Breast epithelium (tissue), 4 donors: ENCODE data around the gene ARHGAP10. TPM values are rescaled to one million over a fixed set of nuclear protein-coding genes. Genes with fewer than 3 reads are reported as not detected.
A peak's percentile ranks its signal among the peaks of the same experiment; 100 is the strongest.

Experiments
- DNase-seq, 2 donors: peaks; one replicate each; pipeline ENCODE4 v3.0.0-alpha.2; 2019; ENCODE audit warnings: low spot score in 2 of 2
- H3K27ac ChIP-seq, 2 donors: fragments of 200-600 bp; sonication (generic) in 1 of 2; one replicate each; pipeline ENCODE4 v1.5.1; 2016 to 2019; ENCODE audit warnings: mild to moderate bottlenecking in 1 of 2
- H3K27me3 ChIP-seq, 2 donors: fragments of 200-600 bp; sonication (generic) in 1 of 2; one replicate each; pipeline versions ENCODE4 v1.5.1 to v1.6.0; 2017 to 2019; ENCODE audit warnings: control low read depth in 1 of 2, mild to moderate bottlenecking in 1 of 2
- H3K36me3 ChIP-seq: fragments of 200-600 bp; one replicate; pipeline ENCODE4 v1.5.1; 2019
- H3K4me1 ChIP-seq, 2 donors: fragments of 200-600 bp; sonication (generic); one replicate each; pipeline ENCODE4 v1.5.1; 2016 to 2019; ENCODE audit warnings: control low read depth in 1 of 2
- H3K4me3 ChIP-seq, 3 donors: fragments of 200-600 bp; sonication (generic); 1 replicate in 2 of 3; 2 replicates in 1 of 3; pipeline ENCODE4 v1.5.1; 2016 to 2019; ENCODE audit warnings: mild to moderate bottlenecking in 3 of 3, moderate library complexity in 2 of 3
- H3K9me3 ChIP-seq, 2 donors: fragments of 200-600 bp; sonication (generic) in 1 of 2; one replicate each; pipeline ENCODE4 v1.5.1; 2016 to 2019; ENCODE audit warnings: control low read depth in 1 of 2
- CTCF ChIP-seq, 3 donors: fragments of 450-650 bp; IDR thresholded peaks; one replicate each; pipeline ENCODE4 v1.5.1; 2016 to 2017; ENCODE audit warnings: antibody characterized with exemption in 3 of 3, mild to moderate bottlenecking in 3 of 3, moderate library complexity in 3 of 3
- POLR2A ChIP-seq: fragments of 450-650 bp; IDR thresholded peaks from one replicate; pipeline ENCODE4 v1.6.1; 2016; ENCODE audit warnings: antibody characterized with exemption, mild to moderate bottlenecking, moderate library complexity
- POLR2AphosphoS5 ChIP-seq, 3 donors: sonication (generic); formaldehyde crosslinking; IDR thresholded peaks; one replicate each; pipeline ENCODE4 v1.6.1; 2017; ENCODE audit warnings: antibody characterized with exemption in 3 of 3
- intact Hi-C: fragments of 100-400 bp; cut with DNase I; formaldehyde crosslinking; loops from one replicate; pipeline ENCODE4 v1.15.1; 2023; ENCODE audit warnings: low total_unique reads
- total RNA-seq, 3 donors: library from RNA; depleted of rRNA; stranded (reverse); fragments of >200 nt; gene quantifications; one replicate each; pipeline ENCODE4 v1.1.0, GENCODE V29; 2016

The ARHGAP10 gene
- total RNA-seq, 3 donors from 2014 or later: 49.5 to 138 (median 62.6) TPM

DNA sequence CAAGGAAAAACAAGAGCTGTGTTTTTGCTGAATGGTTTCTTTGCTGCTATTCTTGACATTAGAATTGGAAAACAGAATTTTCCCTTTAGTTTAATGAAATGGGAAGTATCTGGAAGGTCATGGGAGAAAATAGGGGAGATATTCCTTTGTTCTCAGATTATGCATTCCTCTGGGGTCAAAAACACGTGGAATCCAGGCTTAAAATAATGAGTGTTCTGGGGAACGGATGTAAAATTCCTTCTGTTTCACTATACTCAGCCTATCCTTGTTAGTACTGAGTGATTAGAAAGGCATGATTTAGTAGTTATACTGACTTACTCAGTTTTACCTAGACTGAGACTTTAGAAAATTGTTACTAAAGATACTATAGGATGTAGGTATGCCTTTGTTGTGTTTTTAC lies 107.3 kb downstream of the ARHGAP10 start:
- peak overlapping the region in 1 of 2 donors; percentile 7 for H3K27ac ChIP-seq
- TF ChIP-seq POLR2AphosphoS5 (IDR thresholded peaks at IDR 0.05) (no peak), CTCF (IDR thresholded peaks at IDR 0.05) (no peak), POLR2A (no peak)
- H3K36me3 ChIP-seq: no peaks in the 10 kb centered on the region
- H3K4me3 ChIP-seq: no peak overlapping the region
- intact Hi-C loops: no loop called here
- no peaks in the 10 kb centered on the region for H3K9me3 ChIP-seq
- no peaks in the 10 kb centered on the region for H3K27me3 ChIP-seq
- DNase-seq: no peak
- H3K4me1 ChIP-seq: no peaks in the 10 kb centered on the region

DNA sequence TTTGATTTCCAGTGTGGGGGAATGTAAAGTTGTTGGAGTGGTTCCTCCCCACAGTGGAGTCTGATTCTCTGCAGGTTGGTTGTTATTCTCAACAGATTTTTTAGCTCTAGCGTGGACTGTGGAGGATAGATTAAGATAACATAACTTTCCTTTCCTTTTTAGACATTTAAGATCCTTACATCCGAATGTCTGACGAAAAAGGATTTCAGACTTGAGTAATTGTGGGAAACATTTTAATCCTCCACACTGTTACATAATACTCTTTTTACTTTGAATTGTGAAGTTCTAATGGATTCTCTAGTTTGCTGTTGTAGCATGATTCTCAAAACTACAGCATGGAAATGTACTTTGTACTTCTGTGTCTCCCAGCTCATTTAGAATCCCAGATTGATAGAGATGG lies 107.8 kb downstream of the ARHGAP10 start:
- intact Hi-C loops: no loop called here
- Histone ChIP-seq H3K27ac (peak overlapping the region in 1 of 2 donors; percentile 7), H3K9me3 (no peaks in the 10 kb centered on the region), H3K27me3 (no peaks in the 10 kb centered on the region), H3K4me1 (no peaks in the 10 kb centered on the region), H3K4me3 (no peak overlapping the region), H3K36me3 (no peaks in the 10 kb centered on the region)
- TF ChIP-seq CTCF (IDR thresholded peaks at IDR 0.05) (no peak), POLR2A (no peak), POLR2AphosphoS5 (IDR thresholded peaks at IDR 0.05) (no peak)
- no peak for DNase-seq

DNA sequence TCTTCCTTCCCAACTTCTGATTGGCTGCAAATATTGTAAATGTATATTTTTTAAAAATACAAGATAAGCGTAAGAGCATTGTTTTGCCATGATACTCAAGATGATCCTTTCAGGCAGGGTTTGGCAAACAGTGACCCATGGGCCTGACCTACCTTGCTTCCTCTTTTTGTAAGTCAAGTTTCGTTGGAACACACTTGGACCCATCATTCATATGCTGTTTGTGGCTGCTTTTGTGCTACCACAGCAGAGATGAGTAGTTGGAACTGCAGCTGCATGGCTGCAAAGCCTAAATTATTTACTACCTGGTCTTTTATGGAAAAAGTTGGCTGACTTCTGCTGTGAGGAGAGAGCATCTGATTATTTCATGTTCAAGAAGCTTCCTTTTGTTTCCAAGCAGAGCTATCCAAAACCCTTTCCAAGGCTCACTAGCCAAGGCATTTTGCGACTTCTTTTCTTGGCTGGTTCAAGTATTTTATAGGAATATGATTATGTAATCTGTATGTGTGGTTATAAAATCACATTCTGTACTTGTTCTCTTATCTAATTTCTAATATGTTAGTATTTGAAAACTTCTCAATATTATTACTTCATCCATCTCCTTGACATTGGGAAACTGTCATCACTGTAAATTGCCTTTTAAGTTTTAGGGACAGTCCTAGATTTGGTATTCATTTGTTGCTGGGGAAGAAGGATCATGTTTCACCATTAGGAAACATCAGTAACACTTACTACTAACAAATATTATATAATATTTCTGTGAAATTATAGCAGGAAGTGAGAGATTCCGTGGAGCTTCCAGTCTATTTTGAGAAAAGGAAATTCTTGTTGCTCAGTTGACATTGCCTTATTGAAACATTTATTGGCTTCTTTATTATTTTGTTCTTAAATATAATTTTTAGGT lies 109.2 kb downstream of the ARHGAP10 start:
- no peaks in the 10 kb centered on the region for H3K27me3 ChIP-seq
- no peak overlapping the region for H3K27ac ChIP-seq
- no peaks in the 10 kb centered on the region for H3K36me3 ChIP-seq
- no peak overlapping the region for H3K4me3 ChIP-seq
- intact Hi-C loops: no loop called here
- no peaks in the 10 kb centered on the region for H3K9me3 ChIP-seq
- TF ChIP-seq POLR2A: no peak
- TF ChIP-seq CTCF (IDR thresholded peaks at IDR 0.05): no peak
- no peak for TF ChIP-seq POLR2AphosphoS5 (IDR thresholded peaks at IDR 0.05)
- H3K4me1 ChIP-seq: no peaks in the 10 kb centered on the region
- DNase-seq: no peak

GRCh38 chr4:147842573-147842972 lies 110.7 kb downstream of the ARHGAP10 start:
- intact Hi-C loops: no loop called here
- no peaks in the 10 kb centered on the region for H3K36me3 ChIP-seq
- no peaks in the 10 kb centered on the region for H3K4me1 ChIP-seq
- H3K9me3 ChIP-seq: no peaks in the 10 kb centered on the region
- no peak for TF ChIP-seq CTCF (IDR thresholded peaks at IDR 0.05)
- peak in 1 of 3 donors; percentile 10 for TF ChIP-seq POLR2AphosphoS5 (IDR thresholded peaks at IDR 0.05)
- DNase-seq: no peak
- H3K27ac ChIP-seq: peak overlapping the region; percentile 53 to 54
- no peak overlapping the region for H3K4me3 ChIP-seq
- no peaks in the 10 kb centered on the region for H3K27me3 ChIP-seq

- Histone ChIP-seq H3K36me3 (no peaks in the 10 kb centered on the region), H3K27me3 (no peaks in the 10 kb centered on the region), H3K9me3 (no peaks in the 10 kb centered on the region), H3K27ac (peak overlapping the region in 1 of 2 donors; percentile 54), H3K4me1 (no peaks in the 10 kb centered on the region), H3K4me3 (no peak overlapping the region)
- intact Hi-C loops: no loop called here
- DNase-seq: no peak
- TF ChIP-seq CTCF (IDR thresholded peaks at IDR 0.05): no peak
- TF ChIP-seq POLR2AphosphoS5 (IDR thresholded peaks at IDR 0.05): no peak
- no peak for TF ChIP-seq POLR2A
These were observed 111.3 kb downstream of the ARHGAP10 start for GRCh38 chr4:147843162-147843561.
